Progenitor cell of endocrine pancreas (in vitro differentiated cells): ENCODE results near the gene TMEM59L. TPM values are rescaled to one million over a fixed set of nuclear protein-coding genes. Genes with fewer than 3 reads are reported as not detected.

Source experiments
- DNase-seq: peaks from one replicate; pipeline ENCODE4 v3.0.0; 2021; ENCODE audit warnings: low spot score; ENCODE audit not compliant: unreplicated experiment
- H3K27ac Mint-ChIP-seq: 2 replicates; pipeline ENCODE4 v1.8.0; 2021; ENCODE audit warnings: mild to moderate bottlenecking, moderate library complexity, mixed read lengths
- H3K27me3 Mint-ChIP-seq: 2 replicates; pipeline ENCODE4 v1.8.0; 2021; ENCODE audit warnings: mixed read lengths
- H3K36me3 Mint-ChIP-seq: 2 replicates; pipeline ENCODE4 v1.8.0; 2022; ENCODE audit warnings: mixed read lengths; ENCODE audit not compliant: insufficient read depth
- H3K4me1 Mint-ChIP-seq: 2 replicates; pipeline ENCODE4 v1.8.0; 2021; ENCODE audit warnings: low read depth, mixed read lengths
- H3K4me3 Mint-ChIP-seq: 2 replicates; pipeline ENCODE4 v1.8.0; 2021; ENCODE audit warnings: low read depth, mild to moderate bottlenecking, moderate library complexity, mixed read lengths
- H3K9me3 Mint-ChIP-seq: 2 replicates; pipeline ENCODE4 v1.8.0; 2021; ENCODE audit warnings: low read depth, mixed read lengths
- total RNA-seq: library from RNA; stranded (reverse); gene quantifications from 2 replicates; pipeline ENCODE4 v1.2.1, GENCODE V29; 2021
- TF ChIP-seq, protein P1 (sequence below): fragments of 200-600 bp; sonication (generic); IDR thresholded peaks from one replicate; pipeline ENCODE4 v1.5.0; 2021; ENCODE audit warnings: antibody characterized with exemption, mild to moderate bottlenecking; ENCODE audit not compliant: unreplicated experiment

The TMEM59L gene
- total RNA-seq, 1 donor from 2014 or later = 6.4 TPM

DNA sequence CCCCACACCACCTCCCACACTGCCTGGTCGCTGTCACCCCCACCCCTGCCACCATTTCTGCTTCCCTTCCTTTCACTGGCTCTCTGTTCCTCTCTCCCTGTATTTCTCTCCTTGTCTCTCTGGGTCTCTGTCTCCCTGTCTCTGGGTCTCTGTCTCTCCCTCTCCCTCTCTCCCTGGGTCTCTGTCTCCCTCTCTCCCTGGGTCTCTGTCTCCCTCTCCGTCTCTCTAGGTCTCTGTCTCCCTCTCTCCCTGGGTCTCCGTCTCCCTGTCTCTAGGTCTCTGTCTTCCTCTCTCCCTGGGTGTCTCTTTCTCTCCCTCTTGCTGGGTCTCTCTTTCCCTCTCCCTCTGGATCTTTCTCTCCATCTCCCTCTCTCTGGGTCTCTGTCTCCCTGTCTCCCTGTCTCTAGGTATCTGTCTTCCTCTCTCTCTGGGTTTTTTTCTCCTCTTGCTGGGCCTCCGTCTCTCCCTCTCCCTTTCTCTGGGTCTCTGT, 45.7 kb downstream of the TMEM59L start:
- no peak for DNase-seq
- Mint-ChIP-seq H3K27me3 (no peaks in the 10 kb centered on the region), H3K4me1 (peaks cover 3% of the 10 kb centered on the region), H3K27ac (no peak overlapping the region), H3K4me3 (no peak overlapping the region), H3K9me3 (no peaks in the 10 kb centered on the region), H3K36me3 (no peaks in the 10 kb centered on the region)
- TF ChIP-seq, protein P1, sequence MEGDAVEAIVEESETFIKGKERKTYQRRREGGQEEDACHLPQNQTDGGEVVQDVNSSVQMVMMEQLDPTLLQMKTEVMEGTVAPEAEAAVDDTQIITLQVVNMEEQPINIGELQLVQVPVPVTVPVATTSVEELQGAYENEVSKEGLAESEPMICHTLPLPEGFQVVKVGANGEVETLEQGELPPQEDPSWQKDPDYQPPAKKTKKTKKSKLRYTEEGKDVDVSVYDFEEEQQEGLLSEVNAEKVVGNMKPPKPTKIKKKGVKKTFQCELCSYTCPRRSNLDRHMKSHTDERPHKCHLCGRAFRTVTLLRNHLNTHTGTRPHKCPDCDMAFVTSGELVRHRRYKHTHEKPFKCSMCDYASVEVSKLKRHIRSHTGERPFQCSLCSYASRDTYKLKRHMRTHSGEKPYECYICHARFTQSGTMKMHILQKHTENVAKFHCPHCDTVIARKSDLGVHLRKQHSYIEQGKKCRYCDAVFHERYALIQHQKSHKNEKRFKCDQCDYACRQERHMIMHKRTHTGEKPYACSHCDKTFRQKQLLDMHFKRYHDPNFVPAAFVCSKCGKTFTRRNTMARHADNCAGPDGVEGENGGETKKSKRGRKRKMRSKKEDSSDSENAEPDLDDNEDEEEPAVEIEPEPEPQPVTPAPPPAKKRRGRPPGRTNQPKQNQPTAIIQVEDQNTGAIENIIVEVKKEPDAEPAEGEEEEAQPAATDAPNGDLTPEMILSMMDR = no peak

DNA sequence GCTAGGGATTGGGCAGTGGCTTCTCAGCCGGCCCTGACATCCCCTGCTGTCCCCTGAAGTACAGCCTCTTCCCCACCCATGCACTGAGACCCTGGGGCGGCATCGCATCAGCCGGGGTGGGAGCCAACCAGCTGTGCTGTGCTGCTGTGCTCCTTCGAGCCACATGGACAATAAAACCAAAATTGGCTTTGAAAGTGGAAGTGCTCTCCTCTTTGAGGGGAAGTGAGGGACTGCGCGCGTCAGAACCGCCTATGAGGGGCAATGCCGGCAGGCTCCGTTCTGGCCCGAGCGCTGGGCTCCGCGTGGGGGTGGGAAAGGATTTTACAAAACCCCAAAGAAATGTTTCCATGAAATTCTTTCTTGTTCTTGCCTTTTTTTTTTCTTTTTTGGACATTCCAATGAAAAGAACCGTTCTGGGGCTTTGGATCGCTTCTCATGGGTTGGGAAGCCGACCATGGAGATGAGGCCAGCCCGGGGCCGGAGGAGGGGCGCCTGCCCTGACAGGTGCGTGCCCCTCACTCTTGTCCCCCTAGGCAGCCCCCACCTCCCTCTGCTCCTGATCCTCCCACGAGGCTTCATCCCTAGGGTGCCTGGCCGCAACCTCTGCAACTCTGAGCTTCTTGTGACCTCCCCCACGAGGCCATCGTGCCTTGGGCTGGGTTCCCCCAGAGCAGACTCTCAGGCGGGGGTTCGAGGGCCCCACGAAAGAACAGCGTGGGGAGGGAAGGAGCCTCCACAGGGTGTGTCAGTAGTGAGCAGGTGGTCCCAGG, 46.8 kb downstream of the TMEM59L start:
- Mint-ChIP-seq H3K4me3 (no peak overlapping the region), H3K27ac (no peak overlapping the region), H3K9me3 (no peaks in the 10 kb centered on the region), H3K27me3 (no peaks in the 10 kb centered on the region), H3K4me1 (peaks cover 4% of the 10 kb centered on the region), H3K36me3 (no peaks in the 10 kb centered on the region)
- DNase-seq = no peak
- TF ChIP-seq, protein P1 = no peak

DNA sequence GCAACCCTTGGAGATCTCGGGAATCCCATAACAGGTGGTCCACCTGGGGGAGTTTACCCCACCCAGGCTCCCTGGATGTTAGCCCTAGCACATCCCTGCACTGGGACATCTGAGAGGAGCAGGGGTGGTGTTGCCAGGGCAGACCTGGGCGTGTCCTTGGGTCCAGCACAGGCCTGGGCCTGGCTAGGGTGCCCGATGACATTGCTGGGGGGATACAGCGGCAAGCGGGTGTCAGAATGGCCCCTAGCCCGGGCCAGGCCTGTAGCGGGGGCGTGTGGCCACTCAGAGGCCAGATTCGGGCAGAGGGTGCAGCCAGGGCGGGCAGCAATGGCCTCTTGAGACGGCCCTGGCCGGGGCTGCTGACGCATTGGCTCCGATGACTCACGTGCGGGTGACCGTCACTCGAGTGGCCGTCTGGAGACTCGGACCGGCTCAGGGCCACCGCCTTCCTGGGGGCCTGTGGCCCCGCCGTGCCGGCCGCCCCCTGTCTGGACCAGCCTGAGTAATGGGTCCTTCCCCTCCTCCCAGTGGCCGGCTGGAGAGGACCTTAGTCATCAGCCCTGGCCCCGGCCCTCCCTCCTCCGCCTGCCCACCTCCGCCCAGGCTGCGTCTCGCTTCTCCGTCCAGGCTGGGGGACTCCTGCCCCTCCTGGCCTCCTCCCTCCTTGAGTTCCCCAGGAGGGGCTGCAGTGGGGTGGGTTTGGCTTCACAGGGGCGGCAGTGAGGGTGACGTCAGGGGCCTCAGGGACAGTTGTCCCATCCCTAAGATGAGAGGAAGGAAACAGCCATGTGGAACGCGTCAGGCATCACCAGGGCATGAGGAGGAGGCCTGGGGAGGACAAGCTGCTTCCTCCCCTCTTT, 47.6 kb downstream of the TMEM59L start:
- Mint-ChIP-seq H3K27me3 (no peaks in the 10 kb centered on the region), H3K27ac (no peak overlapping the region), H3K36me3 (no peaks in the 10 kb centered on the region), H3K9me3 (no peaks in the 10 kb centered on the region), H3K4me3 (no peak overlapping the region), H3K4me1 (peaks cover 4% of the 10 kb centered on the region)
- no peak for DNase-seq
- TF ChIP-seq, protein P1 = no peak

DNA sequence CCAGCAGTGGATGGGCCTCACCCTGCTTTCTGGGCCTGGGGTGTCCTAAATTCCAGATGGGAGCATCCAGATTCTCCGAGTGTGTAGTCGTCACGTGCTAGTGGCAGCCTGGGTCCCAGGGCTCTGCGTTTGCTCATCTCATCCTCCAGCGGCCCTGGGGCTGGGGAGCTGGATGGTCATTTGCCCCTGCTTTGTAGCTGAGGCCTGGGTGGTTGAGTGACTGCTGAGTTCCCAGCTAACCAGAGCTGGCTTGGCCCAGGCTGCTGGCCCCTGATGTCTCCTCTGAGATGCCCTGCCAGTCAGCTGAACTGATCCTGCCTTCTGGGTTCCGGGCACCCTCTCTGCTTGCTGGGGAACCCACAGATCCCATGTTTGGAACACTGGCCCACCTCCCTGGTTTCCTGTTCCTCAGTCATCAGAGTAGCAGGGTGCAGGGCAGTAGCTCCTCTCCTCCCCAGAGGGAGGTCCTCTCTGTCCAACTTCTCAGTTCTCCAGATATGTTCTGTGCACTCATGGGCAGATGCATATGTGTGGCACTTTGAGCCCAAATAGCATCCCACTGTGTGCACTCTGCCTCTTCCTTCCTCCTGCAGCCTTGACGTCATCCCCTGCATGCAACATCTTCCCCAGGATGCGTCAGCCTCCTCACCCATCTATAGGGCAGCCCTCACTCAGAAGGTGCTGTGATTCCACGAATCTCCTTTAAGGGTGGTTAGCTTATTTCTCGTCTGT, 48.4 kb downstream of the TMEM59L start:
- TF ChIP-seq, protein P1 = no peak
- Mint-ChIP-seq H3K9me3 (no peaks in the 10 kb centered on the region), H3K4me1 (peaks cover 4% of the 10 kb centered on the region), H3K27ac (no peak overlapping the region), H3K27me3 (no peaks in the 10 kb centered on the region), H3K36me3 (no peaks in the 10 kb centered on the region), H3K4me3 (no peak overlapping the region)
- DNase-seq = no peak
